Tibial artery (tissue), 4 donors: Measurements from ENCODE around the gene BORCS6.

Source experiments
- DNase-seq, 2 donors: peaks; one replicate each; pipeline ENCODE4 v3.0.0-alpha.2; 2019
- H3K27ac ChIP-seq, 2 donors: fragments of 200-600 bp; sonication (generic) in 1 of 2; 1 replicate in 1 of 2; 2 replicates in 1 of 2; pipeline ENCODE4 v1.5.1; 2018 to 2019; ENCODE audit warnings: mild to moderate bottlenecking in 1 of 2
- H3K27me3 ChIP-seq, 2 donors: fragments of 200-600 bp; sonication (generic) in 1 of 2; one replicate each; pipeline versions ENCODE4 v1.5.1 to v1.6.0; 2016 to 2019
- H3K36me3 ChIP-seq, 3 donors: fragments of 200-600 bp; sonication (generic) in 2 of 3; one replicate each; pipeline ENCODE4 v1.5.1; 2016 to 2019; ENCODE audit warnings: mild to moderate bottlenecking in 2 of 3
- H3K4me1 ChIP-seq, 4 donors: fragments of 200-600 bp; sonication (generic) in 2 of 4; 1 replicate in 3 of 4; 2 replicates in 1 of 4; pipeline ENCODE4 v1.5.1; 2016 to 2019
- H3K4me3 ChIP-seq, 2 donors: fragments of 200-600 bp; sonication (generic) in 1 of 2; 1 replicate in 1 of 2; 2 replicates in 1 of 2; pipeline ENCODE4 v1.5.1; 2018 to 2019; ENCODE audit warnings: mild to moderate bottlenecking in 2 of 2
- H3K9me3 ChIP-seq, 3 donors: fragments of 200-600 bp; sonication (generic) in 1 of 3; one replicate each; pipeline ENCODE4 v1.5.1; 2016 to 2019
- intact Hi-C: fragments of 100-400 bp; cut with DNase I; formaldehyde crosslinking; loops from one replicate; pipeline ENCODE4 v1.15.0; 2023; ENCODE audit warnings: low total_unique reads
- TF ChIP-seq, protein P1 (sequence below), 2 experiments: fragments of 200-600 bp in 1 of 2; fragments of 450-650 bp in 1 of 2; IDR thresholded peaks; one replicate each; pipeline ENCODE4 v1.5.1; 2017 to 2019; ENCODE audit warnings: antibody characterized with exemption in 2 of 2, mild to moderate bottlenecking in 1 of 2, moderate library complexity in 1 of 2

BORCS6 gene

DNA sequence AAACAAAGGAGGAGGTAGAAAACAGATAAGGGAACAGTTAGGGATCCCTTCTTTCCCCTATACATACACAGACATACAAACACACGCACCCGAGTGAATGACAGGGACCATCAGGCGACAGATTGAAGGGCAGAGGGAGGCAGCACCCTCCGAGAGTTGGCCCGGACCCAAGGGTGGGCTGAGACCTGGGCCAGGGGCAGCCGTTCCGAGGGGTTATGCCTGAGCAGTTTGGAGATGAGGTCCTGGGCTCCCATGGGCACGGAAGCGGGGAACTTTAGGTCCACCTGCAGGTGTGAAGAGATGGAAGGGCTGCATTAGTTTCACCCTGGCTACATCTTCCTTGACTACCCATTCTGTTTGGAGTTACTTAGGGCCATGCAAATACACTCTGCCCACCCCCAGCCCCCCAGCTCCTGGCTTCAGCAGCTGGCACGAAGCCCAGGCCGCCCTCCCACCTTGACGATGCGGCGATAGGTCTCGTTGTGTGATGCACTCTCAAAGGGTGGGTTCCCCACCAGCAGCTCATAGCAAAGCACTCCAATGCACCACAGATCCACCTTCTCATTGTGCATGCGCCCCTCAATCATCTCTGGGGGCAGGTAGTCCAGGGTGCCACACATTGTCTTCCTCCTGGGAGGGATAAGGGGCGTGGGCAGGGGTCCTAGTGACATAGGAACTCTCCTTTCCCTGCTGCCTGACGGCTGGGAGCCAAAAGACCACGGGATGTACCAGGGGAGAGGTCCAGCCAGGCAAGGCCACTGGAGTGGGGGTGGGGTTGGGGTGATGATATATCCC lies 15.0 kb upstream of the BORCS6 start:
- intact Hi-C loops = no loop called here
- H3K4me1 ChIP-seq = peaks cover 0 to 2% (median 1%) of the 10 kb centered on the region in 4 donors
- no peak overlapping the region for H3K27ac ChIP-seq
- H3K4me3 ChIP-seq = no peak overlapping the region
- H3K36me3 ChIP-seq = no peaks in the 10 kb centered on the region
- H3K27me3 ChIP-seq = no peaks in the 10 kb centered on the region
- DNase-seq = no peak
- no peaks in the 10 kb centered on the region for H3K9me3 ChIP-seq
- TF ChIP-seq, protein P1, sequence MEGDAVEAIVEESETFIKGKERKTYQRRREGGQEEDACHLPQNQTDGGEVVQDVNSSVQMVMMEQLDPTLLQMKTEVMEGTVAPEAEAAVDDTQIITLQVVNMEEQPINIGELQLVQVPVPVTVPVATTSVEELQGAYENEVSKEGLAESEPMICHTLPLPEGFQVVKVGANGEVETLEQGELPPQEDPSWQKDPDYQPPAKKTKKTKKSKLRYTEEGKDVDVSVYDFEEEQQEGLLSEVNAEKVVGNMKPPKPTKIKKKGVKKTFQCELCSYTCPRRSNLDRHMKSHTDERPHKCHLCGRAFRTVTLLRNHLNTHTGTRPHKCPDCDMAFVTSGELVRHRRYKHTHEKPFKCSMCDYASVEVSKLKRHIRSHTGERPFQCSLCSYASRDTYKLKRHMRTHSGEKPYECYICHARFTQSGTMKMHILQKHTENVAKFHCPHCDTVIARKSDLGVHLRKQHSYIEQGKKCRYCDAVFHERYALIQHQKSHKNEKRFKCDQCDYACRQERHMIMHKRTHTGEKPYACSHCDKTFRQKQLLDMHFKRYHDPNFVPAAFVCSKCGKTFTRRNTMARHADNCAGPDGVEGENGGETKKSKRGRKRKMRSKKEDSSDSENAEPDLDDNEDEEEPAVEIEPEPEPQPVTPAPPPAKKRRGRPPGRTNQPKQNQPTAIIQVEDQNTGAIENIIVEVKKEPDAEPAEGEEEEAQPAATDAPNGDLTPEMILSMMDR (IDR thresholded peaks at IDR 0.05) = no peak

DNA sequence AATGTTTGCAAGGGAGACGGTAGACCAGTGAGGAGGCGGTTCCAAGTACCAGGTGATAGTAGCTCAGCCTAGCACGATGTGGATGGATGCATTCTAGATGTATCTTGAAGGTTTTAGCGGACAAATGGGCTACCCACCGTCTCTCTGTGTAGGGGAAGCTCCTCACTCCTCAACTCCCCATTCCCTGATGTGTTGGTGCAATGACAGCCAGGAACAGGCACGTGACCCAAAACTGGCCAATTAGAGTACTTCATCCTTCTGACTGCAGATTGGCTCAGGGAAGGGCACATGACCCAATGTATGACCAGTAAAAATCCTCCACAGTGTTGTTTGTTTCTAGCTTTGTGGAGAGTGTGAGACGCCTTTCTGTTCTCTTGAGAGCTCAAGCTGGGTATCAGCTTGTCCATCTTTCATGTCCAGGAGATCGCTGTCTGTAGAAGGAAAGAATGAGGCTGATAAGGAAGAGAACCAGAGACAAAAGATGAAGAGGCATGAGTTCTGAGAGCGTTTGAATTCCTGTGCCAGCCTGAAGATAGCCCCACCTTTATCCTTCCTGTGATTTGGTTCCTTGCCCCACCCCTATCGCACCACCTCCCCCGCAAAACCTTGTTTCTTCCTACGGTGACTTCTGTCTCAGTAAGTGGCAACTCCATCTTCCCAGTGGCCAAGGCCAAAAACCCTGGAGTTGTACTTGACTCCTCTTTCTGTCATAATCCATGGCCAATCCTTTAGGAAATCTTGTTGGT lies 2.3 kb upstream of the BORCS6 start:
- Histone ChIP-seq H3K9me3 (no peaks in the 10 kb centered on the region), H3K4me1 (peaks cover 0 to 40% (median 35%) of the 10 kb centered on the region in 4 donors), H3K27me3 (no peaks in the 10 kb centered on the region), H3K27ac (peak overlapping the region; percentile 82 to 86), H3K36me3 (no peaks in the 10 kb centered on the region), H3K4me3 (peak overlapping the region; percentile 39 to 47)
- TF ChIP-seq, protein P1 (IDR thresholded peaks at IDR 0.05) = no peak
- peak; percentile 92 to 93 for DNase-seq
- intact Hi-C loops = loop anchor here (10.0 kb wide), 1 partner anchor 103 kb away; the partner anchor contains the start of gene SLC25A35

DNA sequence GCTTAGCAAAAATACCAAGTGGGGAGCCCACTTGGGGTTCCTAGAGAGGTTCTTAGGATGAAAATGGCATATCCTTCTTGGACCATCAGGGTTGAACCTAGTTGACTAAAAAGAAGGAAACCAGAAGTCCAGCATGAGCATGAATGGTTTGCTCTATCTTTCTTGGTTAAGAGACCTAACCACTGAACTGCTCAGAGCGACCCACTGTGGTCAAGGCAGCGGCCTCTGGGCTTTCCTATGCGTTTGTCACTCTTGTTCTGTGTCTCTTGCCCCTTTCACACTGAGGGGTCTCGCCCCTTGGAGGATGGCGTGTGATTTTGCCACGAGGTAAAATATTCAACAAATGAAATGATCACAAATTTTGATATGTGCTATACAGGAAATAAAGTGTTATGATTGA lies 526 bp upstream of the BORCS6 start:
- intact Hi-C loops = loop anchor here (10.0 kb wide), 1 partner anchor 104 kb away; the partner anchor contains the start of gene SLC25A35
- H3K4me1 ChIP-seq = peaks cover 0 to 40% (median 35%) of the 10 kb centered on the region in 4 donors
- TF ChIP-seq, protein P1 (IDR thresholded peaks at IDR 0.05) = no peak
- H3K9me3 ChIP-seq = no peaks in the 10 kb centered on the region
- peak overlapping the region; percentile 97 to 98 for H3K27ac ChIP-seq
- DNase-seq = no peak
- peak overlapping the region; percentile 89 to 93 for H3K4me3 ChIP-seq
- no peaks in the 10 kb centered on the region for H3K27me3 ChIP-seq
- H3K36me3 ChIP-seq = no peaks in the 10 kb centered on the region

DNA sequence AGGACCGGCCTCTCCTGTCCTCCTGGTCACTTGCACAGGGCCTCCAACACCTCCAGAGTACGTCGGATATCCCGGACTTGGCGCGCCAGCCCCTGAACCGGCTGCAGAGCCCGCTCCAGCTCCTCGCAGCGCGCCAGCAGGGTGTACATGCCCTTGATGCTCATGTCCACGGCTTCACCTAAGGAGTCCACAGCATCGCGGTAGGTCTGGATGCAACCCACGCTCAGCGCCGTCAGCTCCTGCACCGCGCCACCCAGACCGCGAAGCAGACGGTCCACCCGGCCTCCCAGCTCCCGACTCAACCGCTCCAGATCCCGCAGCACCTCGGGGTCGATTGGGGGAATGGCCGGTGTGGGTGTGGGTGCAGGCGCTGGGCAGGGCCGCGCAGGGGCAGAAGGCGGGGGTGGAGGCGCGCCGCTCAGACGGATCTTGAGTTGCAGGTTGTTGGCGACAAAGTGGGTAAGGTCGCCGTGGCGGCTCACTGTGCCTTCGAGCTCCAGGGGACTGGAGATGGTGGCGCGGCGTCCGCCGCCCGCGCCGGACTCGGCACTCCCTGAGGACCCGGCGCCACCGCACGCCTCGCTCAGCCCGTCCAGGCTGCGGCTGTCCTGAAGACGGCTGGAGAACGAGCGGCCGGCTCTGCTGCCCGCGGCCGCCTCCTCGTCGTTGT lies 804 bp downstream of the BORCS6 start:
- peaks cover 0 to 40% (median 35%) of the 10 kb centered on the region in 4 donors for H3K4me1 ChIP-seq

More for the DNA sequence above, 804 bp downstream of the BORCS6 start:
- intact Hi-C loops = no loop called here
- Histone ChIP-seq H3K27ac (peak overlapping the region; percentile 97 to 98), H3K4me3 (peak overlapping the region; percentile 89 to 93), H3K36me3 (no peaks in the 10 kb centered on the region), H3K27me3 (no peaks in the 10 kb centered on the region), H3K9me3 (no peaks in the 10 kb centered on the region)
- peak in 1 of 2 donors; percentile 76 for DNase-seq
- TF ChIP-seq, protein P1 (IDR thresholded peaks at IDR 0.05) = no peak
